ENCODE data around the gene ZFP1.

Gene ZFP1

DNA sequence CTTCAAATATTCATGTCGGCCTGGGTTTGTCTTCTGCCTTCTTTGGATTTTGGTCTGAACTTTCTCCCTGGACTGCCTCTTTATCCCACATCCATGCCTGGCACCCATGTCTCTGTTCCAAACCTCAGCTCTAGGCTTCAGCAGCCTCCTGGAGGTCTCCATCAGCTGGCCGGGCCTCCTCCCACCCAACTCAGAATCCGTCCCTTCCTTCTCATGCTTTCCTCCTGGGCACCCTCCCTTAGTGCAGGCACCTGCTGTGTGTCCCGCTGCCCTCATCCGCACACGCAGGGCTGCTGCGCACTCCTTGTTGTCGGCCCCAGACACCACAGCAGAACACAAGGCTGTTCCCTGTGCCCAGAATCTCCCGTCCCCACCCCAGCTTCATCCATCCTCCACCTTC is 45.7 kb upstream of the ZFP1 start:
- TF ChIP-seq GLIS3 (CRISPR knock-in tag; IDR thresholded peaks at IDR 0.05) = no peak
- TF ChIP-seq, protein P1, sequence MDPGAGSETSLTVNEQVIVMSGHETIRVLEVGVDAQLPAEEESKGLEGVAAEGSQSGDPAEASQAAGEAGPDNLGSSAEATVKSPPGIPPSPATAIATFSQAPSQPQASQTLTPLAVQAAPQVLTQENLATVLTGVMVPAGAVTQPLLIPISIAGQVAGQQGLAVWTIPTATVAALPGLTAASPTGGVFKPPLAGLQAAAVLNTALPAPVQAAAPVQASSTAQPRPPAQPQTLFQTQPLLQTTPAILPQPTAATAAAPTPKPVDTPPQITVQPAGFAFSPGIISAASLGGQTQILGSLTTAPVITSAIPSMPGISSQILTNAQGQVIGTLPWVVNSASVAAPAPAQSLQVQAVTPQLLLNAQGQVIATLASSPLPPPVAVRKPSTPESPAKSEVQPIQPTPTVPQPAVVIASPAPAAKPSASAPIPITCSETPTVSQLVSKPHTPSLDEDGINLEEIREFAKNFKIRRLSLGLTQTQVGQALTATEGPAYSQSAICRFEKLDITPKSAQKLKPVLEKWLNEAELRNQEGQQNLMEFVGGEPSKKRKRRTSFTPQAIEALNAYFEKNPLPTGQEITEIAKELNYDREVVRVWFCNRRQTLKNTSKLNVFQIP (CRISPR knock-in tag; IDR thresholded peaks at IDR 0.05; ENCODE audit: borderline replicate concordance, low read depth) = no peak
- TF ChIP-seq TOX (CRISPR knock-in tag; IDR thresholded peaks at IDR 0.05; ENCODE audit: borderline replicate concordance) = no peak
- ATAC-seq = no peak

DNA sequence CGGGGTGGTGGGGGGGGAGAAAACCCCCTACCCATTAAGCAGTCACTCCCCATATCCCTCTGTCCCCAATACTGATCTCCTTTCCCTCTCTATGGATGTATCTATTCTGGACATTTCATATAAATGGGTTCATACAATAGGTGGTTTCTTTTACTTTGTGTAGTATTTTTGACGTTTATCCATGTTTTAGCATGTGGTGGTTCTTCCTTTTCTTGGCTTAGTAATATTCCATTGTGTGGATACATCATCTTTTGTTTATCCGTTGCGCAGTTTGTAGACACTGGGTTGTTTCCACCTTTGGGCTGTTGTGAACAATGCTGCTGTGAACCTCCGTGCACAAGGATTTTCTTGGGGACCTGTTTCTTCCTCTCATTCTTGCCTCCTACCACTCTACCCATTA is 44.3 kb upstream of the ZFP1 start:
- no peak for ATAC-seq
- no peak for TF ChIP-seq ARNTL (CRISPR knock-in tag; IDR thresholded peaks at IDR 0.05; ENCODE audit: borderline replicate concordance, low read depth)
- TF ChIP-seq, protein P2, sequence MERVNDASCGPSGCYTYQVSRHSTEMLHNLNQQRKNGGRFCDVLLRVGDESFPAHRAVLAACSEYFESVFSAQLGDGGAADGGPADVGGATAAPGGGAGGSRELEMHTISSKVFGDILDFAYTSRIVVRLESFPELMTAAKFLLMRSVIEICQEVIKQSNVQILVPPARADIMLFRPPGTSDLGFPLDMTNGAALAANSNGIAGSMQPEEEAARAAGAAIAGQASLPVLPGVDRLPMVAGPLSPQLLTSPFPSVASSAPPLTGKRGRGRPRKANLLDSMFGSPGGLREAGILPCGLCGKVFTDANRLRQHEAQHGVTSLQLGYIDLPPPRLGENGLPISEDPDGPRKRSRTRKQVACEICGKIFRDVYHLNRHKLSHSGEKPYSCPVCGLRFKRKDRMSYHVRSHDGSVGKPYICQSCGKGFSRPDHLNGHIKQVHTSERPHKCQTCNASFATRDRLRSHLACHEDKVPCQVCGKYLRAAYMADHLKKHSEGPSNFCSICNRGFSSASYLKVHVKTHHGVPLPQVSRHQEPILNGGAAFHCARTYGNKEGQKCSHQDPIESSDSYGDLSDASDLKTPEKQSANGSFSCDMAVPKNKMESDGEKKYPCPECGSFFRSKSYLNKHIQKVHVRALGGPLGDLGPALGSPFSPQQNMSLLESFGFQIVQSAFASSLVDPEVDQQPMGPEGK (CRISPR knock-in tag; IDR thresholded peaks at IDR 0.05; ENCODE audit: borderline replicate concordance) = no peak

DNA sequence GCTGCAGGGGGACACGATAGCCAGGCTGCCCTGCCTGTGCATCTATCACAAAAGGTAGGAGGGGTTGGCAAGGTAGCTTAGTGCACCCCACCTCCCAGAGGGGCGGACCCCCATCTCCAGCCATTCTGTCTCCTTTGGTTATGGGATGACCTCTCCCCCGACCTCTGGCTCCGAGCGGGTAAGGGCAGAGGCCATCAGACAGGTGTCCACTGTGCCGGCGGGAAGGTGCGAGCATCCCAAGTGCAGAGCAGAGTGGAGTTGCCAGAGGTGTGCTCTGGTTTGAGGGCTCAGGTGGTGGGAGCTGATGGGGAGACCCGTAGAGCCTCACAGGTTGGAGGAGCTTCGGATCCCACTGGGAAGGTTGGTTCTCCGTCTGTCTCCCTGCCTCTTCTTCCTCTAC is 43.5 kb upstream of the ZFP1 start:
- ATAC-seq = no peak
- TF ChIP-seq OSR1 (CRISPR knock-in tag; IDR thresholded peaks at IDR 0.05) (no peak), ZC3H10 (CRISPR knock-in tag; IDR thresholded peaks at IDR 0.05) (no peak), CSDC2 (CRISPR knock-in tag; IDR thresholded peaks at IDR 0.05) (no peak), TOX (CRISPR knock-in tag; IDR thresholded peaks at IDR 0.05; ENCODE audit: borderline replicate concordance) (no peak), ESRRG (CRISPR knock-in tag; IDR thresholded peaks at IDR 0.05) (no peak), ARNTL (CRISPR knock-in tag; IDR thresholded peaks at IDR 0.05; ENCODE audit: borderline replicate concordance, low read depth) (no peak), ZFP3 (CRISPR knock-in tag; IDR thresholded peaks at IDR 0.05) (no peak), ZFP30 (CRISPR knock-in tag; IDR thresholded peaks at IDR 0.05) (no peak), TCF4 (CRISPR knock-in tag; IDR thresholded peaks at IDR 0.05; ENCODE audit: borderline replicate concordance) (no peak), ISL1 (CRISPR knock-in tag; IDR thresholded peaks at IDR 0.05) (no peak)
- TF ChIP-seq, protein P1 (CRISPR knock-in tag; IDR thresholded peaks at IDR 0.05; ENCODE audit: borderline replicate concordance, low read depth) = no peak
- TF ChIP-seq, protein P3, sequence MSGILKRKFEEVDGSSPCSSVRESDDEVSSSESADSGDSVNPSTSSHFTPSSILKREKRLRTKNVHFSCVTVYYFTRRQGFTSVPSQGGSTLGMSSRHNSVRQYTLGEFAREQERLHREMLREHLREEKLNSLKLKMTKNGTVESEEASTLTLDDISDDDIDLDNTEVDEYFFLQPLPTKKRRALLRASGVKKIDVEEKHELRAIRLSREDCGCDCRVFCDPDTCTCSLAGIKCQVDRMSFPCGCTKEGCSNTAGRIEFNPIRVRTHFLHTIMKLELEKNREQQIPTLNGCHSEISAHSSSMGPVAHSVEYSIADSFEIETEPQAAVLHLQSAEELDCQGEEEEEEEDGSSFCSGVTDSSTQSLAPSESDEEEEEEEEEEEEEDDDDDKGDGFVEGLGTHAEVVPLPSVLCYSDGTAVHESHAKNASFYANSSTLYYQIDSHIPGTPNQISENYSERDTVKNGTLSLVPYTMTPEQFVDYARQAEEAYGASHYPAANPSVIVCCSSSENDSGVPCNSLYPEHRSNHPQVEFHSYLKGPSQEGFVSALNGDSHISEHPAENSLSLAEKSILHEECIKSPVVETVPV (CRISPR knock-in tag; IDR thresholded peaks at IDR 0.05) = no peak
- TF ChIP-seq, protein P4, sequence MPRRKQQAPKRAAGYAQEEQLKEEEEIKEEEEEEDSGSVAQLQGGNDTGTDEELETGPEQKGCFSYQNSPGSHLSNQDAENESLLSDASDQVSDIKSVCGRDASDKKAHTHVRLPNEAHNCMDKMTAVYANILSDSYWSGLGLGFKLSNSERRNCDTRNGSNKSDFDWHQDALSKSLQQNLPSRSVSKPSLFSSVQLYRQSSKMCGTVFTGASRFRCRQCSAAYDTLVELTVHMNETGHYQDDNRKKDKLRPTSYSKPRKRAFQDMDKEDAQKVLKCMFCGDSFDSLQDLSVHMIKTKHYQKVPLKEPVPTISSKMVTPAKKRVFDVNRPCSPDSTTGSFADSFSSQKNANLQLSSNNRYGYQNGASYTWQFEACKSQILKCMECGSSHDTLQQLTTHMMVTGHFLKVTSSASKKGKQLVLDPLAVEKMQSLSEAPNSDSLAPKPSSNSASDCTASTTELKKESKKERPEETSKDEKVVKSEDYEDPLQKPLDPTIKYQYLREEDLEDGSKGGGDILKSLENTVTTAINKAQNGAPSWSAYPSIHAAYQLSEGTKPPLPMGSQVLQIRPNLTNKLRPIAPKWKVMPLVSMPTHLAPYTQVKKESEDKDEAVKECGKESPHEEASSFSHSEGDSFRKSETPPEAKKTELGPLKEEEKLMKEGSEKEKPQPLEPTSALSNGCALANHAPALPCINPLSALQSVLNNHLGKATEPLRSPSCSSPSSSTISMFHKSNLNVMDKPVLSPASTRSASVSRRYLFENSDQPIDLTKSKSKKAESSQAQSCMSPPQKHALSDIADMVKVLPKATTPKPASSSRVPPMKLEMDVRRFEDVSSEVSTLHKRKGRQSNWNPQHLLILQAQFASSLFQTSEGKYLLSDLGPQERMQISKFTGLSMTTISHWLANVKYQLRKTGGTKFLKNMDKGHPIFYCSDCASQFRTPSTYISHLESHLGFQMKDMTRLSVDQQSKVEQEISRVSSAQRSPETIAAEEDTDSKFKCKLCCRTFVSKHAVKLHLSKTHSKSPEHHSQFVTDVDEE (CRISPR knock-in tag; IDR thresholded peaks at IDR 0.05) = no peak
- TF ChIP-seq, protein P2 (CRISPR knock-in tag; IDR thresholded peaks at IDR 0.05; ENCODE audit: borderline replicate concordance) = no peak
